OCI-LY3 (cell line): ENCODE measurements around the gene NIPAL4.

ENCODE experiments used
- H2AFZ ChIP-seq: fragments of 200-600, 300-600 bp; shearing (Covaris generic); 2 replicates; pipeline ENCODE4 v1.6.0; 2014; ENCODE audit warnings: antibody characterized with exemption, low read depth, low read length
- H3K27ac ChIP-seq: fragments of 200-600, 300-600 bp; sonication (generic); 2 replicates; pipeline ENCODE4 v1.5.1; 2014; ENCODE audit warnings: mild to moderate bottlenecking, low read length, moderate library complexity, mixed read lengths
- H3K27me3 ChIP-seq: fragments of 200-600, 300-600 bp; sonication (generic); 2 replicates; pipeline ENCODE4 v1.6.1; 2014; ENCODE audit warnings: low read depth, low read length, mixed read lengths
- H3K36me3 ChIP-seq: fragments of 200-600, 300-600 bp; sonication (generic); replicated peaks from 2 replicates; pipeline ENCODE3; 2014; ENCODE audit warnings: low read depth, low read length, mixed read lengths
- H3K4me1 ChIP-seq: fragments of 300-600, 200-600 bp; sonication (generic); 2 replicates; pipeline ENCODE4 v1.6.1; 2014; ENCODE audit warnings: low read length, mixed read lengths
- H3K4me2 ChIP-seq: fragments of 200-600, 300-600 bp; sonication (generic); 2 replicates; pipeline ENCODE4 v1.6.1; 2014; ENCODE audit warnings: low read length, mixed read lengths
- H3K4me3 ChIP-seq: fragments of 300-600, 200-600 bp; sonication (generic); 2 replicates; pipeline ENCODE4 v1.5.1; 2014; ENCODE audit warnings: antibody characterized with exemption, mild to moderate bottlenecking, low read length, moderate library complexity
- H3K79me2 ChIP-seq: fragments of 300-600, 200-600 bp; shearing (Covaris generic); 2 replicates; pipeline ENCODE4 v1.6.1; 2014; ENCODE audit warnings: mild to moderate bottlenecking, low read length, mixed read lengths
- H3K9ac ChIP-seq: fragments of 300-600, 200-600 bp; shearing (Covaris generic); 2 replicates; pipeline ENCODE4 v1.6.0; 2014; ENCODE audit warnings: mild to moderate bottlenecking, low read length, moderate library complexity
- H3K9me3 ChIP-seq: fragments of 200-600, 300-600 bp; shearing (Covaris generic); 2 replicates; pipeline ENCODE4 v1.6.1; 2014; ENCODE audit warnings: low read length, mixed read lengths; ENCODE audit not compliant: insufficient read depth
- H4K20me1 ChIP-seq: fragments of 200-600, 300-600 bp; sonication (generic); 2 replicates; pipeline ENCODE4 v1.6.1; 2016; ENCODE audit warnings: low read length, mixed read lengths; ENCODE audit not compliant: insufficient read depth
- CTCF ChIP-seq: fragments of 200-600, 300-600 bp; sonication (generic); IDR thresholded peaks from 2 replicates; pipeline ENCODE4 v1.5.1; 2014; ENCODE audit warnings: antibody characterized with exemption, low read length, low read depth
- EZH2phosphoT487 ChIP-seq: fragments of 200-600 bp; shearing (Covaris generic); IDR thresholded peaks from 2 replicates; pipeline ENCODE4 v1.6.1; 2018; ENCODE audit warnings: antibody characterized with exemption, mixed run types, low read depth

The NIPAL4 gene

GRCh38 chr5:157457391-157457790 lies 2.6 kb upstream of the NIPAL4 start:
- Histone ChIP-seq H3K4me3 (no peak overlapping the region), H3K4me1 (peaks cover 4% of the 10 kb centered on the region), H3K27ac (no peak overlapping the region), H3K9me3 (no peaks in the 10 kb centered on the region), H3K4me2 (no peak overlapping the region), H2AFZ (no peak overlapping the region), H3K36me3 (no peaks in the 10 kb centered on the region), H3K27me3 (peaks cover 14% of the 10 kb centered on the region), H4K20me1 (no peaks in the 10 kb centered on the region), H3K9ac (no peak overlapping the region), H3K79me2 (no peaks in the 10 kb centered on the region)
- TF ChIP-seq EZH2phosphoT487 (no peak), CTCF (no peak)

GRCh38 chr5:157458835-157459234 lies 1.2 kb upstream of the NIPAL4 start:
- Histone ChIP-seq H3K27me3 (peaks cover 14% of the 10 kb centered on the region), H3K79me2 (no peaks in the 10 kb centered on the region), H4K20me1 (no peaks in the 10 kb centered on the region), H3K4me3 (no peak overlapping the region), H3K9ac (no peak overlapping the region), H3K4me1 (peaks cover 10% of the 10 kb centered on the region), H3K36me3 (no peaks in the 10 kb centered on the region), H2AFZ (no peak overlapping the region), H3K27ac (no peak overlapping the region), H3K4me2 (no peak overlapping the region), H3K9me3 (no peaks in the 10 kb centered on the region)
- TF ChIP-seq CTCF (no peak), EZH2phosphoT487 (no peak)

GRCh38 chr5:157460921-157461792 lies 1.1 kb downstream of the NIPAL4 start:
- H4K20me1 ChIP-seq, result no peaks in the 10 kb centered on the region
- H3K36me3 ChIP-seq, result no peaks in the 10 kb centered on the region
- peak overlapping the region; percentile 97 for H3K4me2 ChIP-seq
- H3K27me3 ChIP-seq, result peaks cover 14% of the 10 kb centered on the region
- no peak overlapping the region for H2AFZ ChIP-seq
- TF ChIP-seq CTCF (no peak), EZH2phosphoT487 (no peak)
- H3K27ac ChIP-seq, result no peak overlapping the region
- H3K4me1 ChIP-seq, result peaks cover 25% of the 10 kb centered on the region
- H3K9me3 ChIP-seq, result no peaks in the 10 kb centered on the region
- no peak overlapping the region for H3K9ac ChIP-seq
- H3K79me2 ChIP-seq, result no peaks in the 10 kb centered on the region
- peak overlapping the region; percentile 85; the same call in 1 of the 2 replicates for H3K4me3 ChIP-seq

GRCh38 chr5:157463081-157463480 lies 3.1 kb downstream of the NIPAL4 start:
- peaks cover 14% of the 10 kb centered on the region for H3K27me3 ChIP-seq
- H2AFZ ChIP-seq, result no peak overlapping the region
- no peak overlapping the region for H3K9ac ChIP-seq
- no peaks in the 10 kb centered on the region for H3K9me3 ChIP-seq
- no peaks in the 10 kb centered on the region for H3K36me3 ChIP-seq
- no peaks in the 10 kb centered on the region for H4K20me1 ChIP-seq
- no peak overlapping the region for H3K4me2 ChIP-seq
- H3K79me2 ChIP-seq, result no peaks in the 10 kb centered on the region
- no peak overlapping the region for H3K4me3 ChIP-seq
- no peak for TF ChIP-seq EZH2phosphoT487
- no peak for TF ChIP-seq CTCF
- peaks cover 22% of the 10 kb centered on the region for H3K4me1 ChIP-seq
- H3K27ac ChIP-seq, result no peak overlapping the region
